Endothelial cell of umbilical vein (primary cell): ENCODE results near the gene RPL15. TPM values are rescaled to one million over a fixed set of nuclear protein-coding genes. Genes with fewer than 3 reads are reported as not detected.

ENCODE experiments used
- BruUV-seq: library from RNA; stranded (reverse); fragments of 400-500 nt; replicated peaks from 2 replicates; lab custom pipeline; 2021; lab: Mats Ljungman, UMichigan
- CTCF ChIA-PET: fragments of 300-600, 350-600 bp; sonication (Branson Sonifier 250); formaldehyde crosslinking; loops from one replicate; lab custom pipeline; 2021; ENCODE audit warnings: antibody characterized with exemption, inconsistent platforms; lab: Charles Lee
- POLR2A ChIA-PET: fragments of 300-600, 350-600 bp; sonication (Branson Sonifier 250); formaldehyde crosslinking; loops from one replicate; lab custom pipeline; 2021; ENCODE audit warnings: antibody characterized with exemption, inconsistent platforms; lab: Charles Lee
- DNase-seq: peaks from one replicate; pipeline ENCODE4 v3.0.0-alpha.2; 2011; ENCODE audit warnings: low read depth, low spot score
- FAIRE-seq: peaks from 2 replicates; lab custom pipeline; 2011; peaks lifted over from hg19 to GRCh38; lab: Jason Lieb, UNC
- H2AFZ ChIP-seq: 2 replicates; pipeline ENCODE4 v1.6.0; 2012; ENCODE audit warnings: low read depth, low read length, control low read depth, inconsistent platforms
- H3K27ac ChIP-seq: 2 replicates; pipeline ENCODE4 v1.5.1; 2011; ENCODE audit warnings: low read depth, mild to moderate bottlenecking, control low read depth, low read length, moderate library complexity; ENCODE audit not compliant: insufficient read depth
- H3K27me3 ChIP-seq, 2 experiments: 2 replicates each; pipeline versions ENCODE4 v1.6.0 to v1.6.1; 2011; ENCODE audit warnings: low read length in 2 of 2, mixed read lengths in 1 of 2; ENCODE audit not compliant: control insufficient read depth in 2 of 2, insufficient read depth in 2 of 2
- H3K36me3 ChIP-seq, 2 experiments: 2 replicates in 1 of 2; 3 replicates in 1 of 2; pipeline ENCODE4 v1.5.1; 2011; ENCODE audit warnings: low read length in 2 of 2, mild to moderate bottlenecking in 1 of 2, moderate library complexity in 1 of 2; ENCODE audit not compliant: control insufficient read depth in 2 of 2, insufficient read depth in 2 of 2; ENCODE audit errors: extremely low read depth in 1 of 2
- H3K4me1 ChIP-seq: 3 replicates; pipeline ENCODE4 v1.5.1; 2011; ENCODE audit warnings: mild to moderate bottlenecking, low read length; ENCODE audit not compliant: control insufficient read depth, insufficient read depth; ENCODE audit errors: extremely low read depth
- H3K4me2 ChIP-seq: 2 replicates; pipeline ENCODE4 v1.6.1; 2011; ENCODE audit warnings: low read length, control low read depth, mixed read lengths; ENCODE audit not compliant: insufficient read depth
- H3K4me3 ChIP-seq, 3 experiments: fragments of 200-600 bp in 1 of 3; sonication (generic), shearing (Covaris generic) in 1 of 3; replicated peaks in 1 of 3; 2 replicates each; pipeline ENCODE4 v1.5.1; 2011 to 2016; ENCODE audit warnings: control low read depth in 3 of 3, low read length in 3 of 3, mild to moderate bottlenecking in 2 of 3, inconsistent platforms in 1 of 3, low read depth in 1 of 3, moderate library complexity in 1 of 3; ENCODE audit not compliant: insufficient read depth in 1 of 3
- H3K79me2 ChIP-seq: 2 replicates; pipeline ENCODE4 v1.6.0; 2012; ENCODE audit warnings: low read length, inconsistent platforms; ENCODE audit not compliant: control insufficient read depth, insufficient read depth
- H3K9ac ChIP-seq: replicated peaks from 2 replicates; pipeline ENCODE3; 2011; ENCODE audit warnings: low read length, control low read depth; ENCODE audit not compliant: insufficient read depth; ENCODE audit errors: extremely low read depth
- H3K9me1 ChIP-seq: replicated peaks from 3 replicates; pipeline ENCODE4 v1.6.0; 2011; ENCODE audit warnings: mild to moderate bottlenecking, low read length; ENCODE audit not compliant: control insufficient read depth, insufficient read depth; ENCODE audit errors: extremely low read depth
- H3K9me3 ChIP-seq: replicated peaks from 2 replicates; pipeline ENCODE4 v1.5.1; 2012; ENCODE audit warnings: low read length, inconsistent platforms; ENCODE audit not compliant: control insufficient read depth, insufficient read depth
- H4K20me1 ChIP-seq: replicated peaks from 2 replicates; pipeline ENCODE3; 2011; ENCODE audit warnings: mild to moderate bottlenecking, low read length; ENCODE audit not compliant: control insufficient read depth, insufficient read depth; ENCODE audit errors: extremely low read depth
- CTCF ChIP-seq, 2 donors: IDR thresholded peaks; 1 replicate in 1 of 2; 2 replicates in 1 of 2; pipeline ENCODE4 v1.5.1; 2011; ENCODE audit warnings: low read length in 2 of 2, mild to moderate bottlenecking in 2 of 2, moderate library complexity in 2 of 2, control low read depth in 1 of 2, inconsistent platforms in 1 of 2, low read depth in 1 of 2; ENCODE audit not compliant: insufficient read depth in 1 of 2; ENCODE audit errors: extremely low read depth in 1 of 2
- FOS ChIP-seq: IDR thresholded peaks from 2 replicates; pipeline ENCODE4 v1.6.1; 2011; ENCODE audit warnings: mild to moderate bottlenecking, low read length, moderate library complexity, borderline replicate concordance; ENCODE audit not compliant: insufficient read depth
- MYC ChIP-seq: IDR thresholded peaks from one replicate; pipeline ENCODE4 v1.6.1; 2011; ENCODE audit warnings: mild to moderate bottlenecking, low read depth, low read length
- POLR2A ChIP-seq: IDR thresholded peaks from 2 replicates; pipeline ENCODE4 v1.6.1; 2012; ENCODE audit warnings: low read depth, mild to moderate bottlenecking, control low read depth, low read length
- POLR2AphosphoS5 ChIP-seq: IDR thresholded peaks from 2 replicates; pipeline ENCODE4 v1.6.1; 2012; ENCODE audit warnings: low read depth, mild to moderate bottlenecking, control low read depth, low read length, moderate library complexity; ENCODE audit not compliant: insufficient read depth
- dilution Hi-C: fragments of 300-500 bp; cut with MboI; formaldehyde crosslinking; loops from one replicate; pipeline ENCODE4 v1.15.0; 2019; ENCODE audit warnings: low sequenced_read_pairs; ENCODE audit not compliant: extremely low pct_ligation_motif_present
- intact Hi-C: fragments of 100-400 bp; cut with micrococcal nuclease; formaldehyde crosslinking; loops from one replicate; pipeline ENCODE4 v1.10.0; 2022
- polyA plus RNA-seq, 4 experiments: library from polyadenylated mRNA; depleted of rRNA in 3 of 4; stranded (reverse) in 3 of 4; unstranded in 1 of 4; fragments of >200 nt; gene quantifications; 2 replicates each; pipeline versions ENCODE4 v1.2.1 to v1.2.3, GENCODE V29; 2011 to 2012; ENCODE audit warnings: missing spikeins in 1 of 4
- total RNA-seq: library from RNA; stranded (reverse); gene quantifications from 2 replicates; pipeline ENCODE4 v1.2.3, GENCODE V29; 2021

RPL15 gene
- total and polyA plus RNA-seq, 2 donors (not counting 3 experiments of a cell fraction or from before 2014, with no cell fraction given): 1,901 to 5,777 TPM

- BruUV-seq: no TSS peak
- H3K4me1 ChIP-seq: peaks cover 17% of the 10 kb centered on the region
- no peaks in the 10 kb centered on the region for H3K36me3 ChIP-seq
- H3K9me1 ChIP-seq: no peaks in the 10 kb centered on the region
- H3K4me2 ChIP-seq: peak within 1 kb of the TSS; percentile 87
- ChIA-PET CTCF (interaction anchor here (1.4 kb wide), 1 partner anchor 57 kb away, joined by 3 read pairs; no protein-coding TSS in a partner anchor), POLR2A (interaction anchor here (1.2 to 2.2 kb wide), 2 partner anchors 24 to 28 kb away, joined by 4 to 8 read pairs; partner anchors contain the start of genes NKIRAS1 and RPL15)
- peaks cover 10% of the 10 kb centered on the region for H3K79me2 ChIP-seq
- H2AFZ ChIP-seq: peak within 1 kb of the TSS; percentile 93
- H4K20me1 ChIP-seq: no peaks in the 10 kb centered on the region
- TF ChIP-seq FOS: no peak
- TF ChIP-seq POLR2AphosphoS5: peak; percentile 62
- TF ChIP-seq MYC: no peak
- peak; percentile 23 for TF ChIP-seq POLR2A
- TF ChIP-seq CTCF (IDR thresholded peaks at IDR 0.05; ENCODE audit: extremely low read depth in 1 of 2, insufficient read depth in 1 of 2, low read depth in 1 of 2, low read length in 2 of 2): no peak
- H3K9me3 ChIP-seq: no peaks in the 10 kb centered on the region
- H3K4me3 ChIP-seq: peak within 1 kb of the TSS; percentile 55 to 92 (median 63)
- FAIRE-seq: peak; percentile 87
- peak; percentile 72 for DNase-seq
- peak within 1 kb of the TSS; percentile 90 for H3K27ac ChIP-seq
- peaks cover 3 to 10% of the 10 kb centered on the region in 2 experiments for H3K27me3 ChIP-seq
- H3K9ac ChIP-seq: peak within 1 kb of the TSS; percentile 85
- dilution Hi-C loops: no loop called here
- intact Hi-C loops: loop anchor here (1.0 to 2.0 kb wide), 6 partner anchors 28 to 420 kb away; partner anchors contain the start of gene RPL15
These were observed 28.1 kb downstream of the RPL15 start, which contains the start of gene NR1D2 for GRCh38 chr3:23944861-23945662. NR1D2 (plus strand) TSS chr3:23945286; CDS start chr3:23945579, 293 bp downstream.
